Measurements from ENCODE around the gene NMRK1. TPM values are rescaled to one million over a fixed set of nuclear protein-coding genes. Genes with fewer than 3 reads are reported as not detected.

NMRK1 gene
- total RNA-seq, 2 donors from 2014 or later, result 22.0 to 23.0 TPM

- no peak for DNase-seq (ENCODE audit: low spot score)
- intact Hi-C loops (cut with DNase I), result no loop called here
Measured at GRCh38 chr9:75019022-75019421, 68.9 kb downstream of the NMRK1 start.

DNA sequence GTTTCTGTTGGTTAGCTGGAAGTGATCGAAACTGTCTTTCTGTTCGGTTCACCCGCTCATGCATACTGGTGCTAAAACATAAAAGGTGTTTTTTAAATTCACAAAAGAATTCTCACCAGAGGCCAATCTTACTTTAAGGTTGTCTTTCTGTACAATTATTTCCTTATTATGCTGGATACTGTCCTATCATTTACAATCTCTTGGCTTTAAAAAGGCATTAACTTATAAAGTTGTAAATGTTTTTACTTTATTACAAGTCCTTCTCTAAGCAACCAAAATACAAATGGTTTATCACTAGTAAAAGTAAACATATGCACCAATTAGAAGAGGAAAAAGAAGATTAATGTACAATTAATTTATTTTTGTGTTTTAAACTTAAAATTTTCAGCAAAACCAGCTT is 70.6 kb downstream of the NMRK1 start:
- intact Hi-C loops (cut with DNase I), result no loop called here
- DNase-seq (ENCODE audit: low spot score), result no peak

GRCh38 chr9:75013735-75014134 is 74.2 kb downstream of the NMRK1 start:
- intact Hi-C loops (cut with DNase I), result no loop called here
- DNase-seq (ENCODE audit: low spot score), result no peak

Other genes with a start within 250 kb of the NMRK1 start
- 1 to 10 TPM in 1 of 2 donors, under 1 TPM in 1; 0.60 to 1.0 TPM for gene TRPM6, start 200.2 kb downstream of the NMRK1 start, total RNA-seq
- gene C9orf40, start 135.2 kb downstream of the NMRK1 start, total RNA-seq, result 1 to 10 TPM; 4.1 to 5.1 TPM
- gene CARNMT1, start 59.9 kb downstream of the NMRK1 start, total RNA-seq, result 10 to 100 TPM; 11.2 to 12.3 TPM
- 10 to 100 TPM; 36.5 to 40.2 TPM for gene OSTF1, start 359 bp upstream of the NMRK1 start, total RNA-seq